Panc1 (cell line): ENCODE data around the gene CDYL2.

Source experiments
- CTCF ChIP-seq: fragments of 450-650 bp; IDR thresholded peaks from 2 replicates; pipeline ENCODE4 v1.5.1; 2017; ENCODE audit warnings: mild to moderate bottlenecking
- REST ChIP-seq, 2 experiments: IDR thresholded peaks; 2 replicates each; pipeline ENCODE4 v1.6.1; 2011 to 2012; ENCODE audit warnings: low read depth in 2 of 2, control low read depth in 1 of 2, low read length in 1 of 2, mild to moderate bottlenecking in 1 of 2, moderate library complexity in 1 of 2; ENCODE audit not compliant: insufficient read depth in 1 of 2

- no peak for TF ChIP-seq CTCF
- TF ChIP-seq REST (IDR thresholded peaks at IDR 0.05; ENCODE audit: insufficient read depth in 1 of 2, low read depth in 2 of 2, low read length in 1 of 2) = no peak
These were observed 177.3 kb downstream of the CDYL2 start for GRCh38 chr16:80627108-80627507.
